SK-N-MC (cell line): ENCODE results near the gene ANKDD1A.

Experiments used
- EZH2 ChIP-seq: fragments of 200-600 bp; sonication (generic); IDR thresholded peaks from one replicate; pipeline ENCODE4 v1.6.1; 2017; ENCODE audit warnings: antibody characterized with exemption
- FOXP2 ChIP-seq: optimal IDR thresholded peaks from 2 replicates; pipeline ENCODE3; 2011; ENCODE audit warnings: mild to moderate bottlenecking, moderate library complexity; ENCODE audit not compliant: insufficient read depth; ENCODE audit errors: extremely low read length, control extremely low read depth
- POLR2AphosphoS5 ChIP-seq: IDR thresholded peaks from 2 replicates; pipeline ENCODE4 v1.6.1; 2012; ENCODE audit warnings: mild to moderate bottlenecking, low read depth, low read length, borderline replicate concordance

DNA sequence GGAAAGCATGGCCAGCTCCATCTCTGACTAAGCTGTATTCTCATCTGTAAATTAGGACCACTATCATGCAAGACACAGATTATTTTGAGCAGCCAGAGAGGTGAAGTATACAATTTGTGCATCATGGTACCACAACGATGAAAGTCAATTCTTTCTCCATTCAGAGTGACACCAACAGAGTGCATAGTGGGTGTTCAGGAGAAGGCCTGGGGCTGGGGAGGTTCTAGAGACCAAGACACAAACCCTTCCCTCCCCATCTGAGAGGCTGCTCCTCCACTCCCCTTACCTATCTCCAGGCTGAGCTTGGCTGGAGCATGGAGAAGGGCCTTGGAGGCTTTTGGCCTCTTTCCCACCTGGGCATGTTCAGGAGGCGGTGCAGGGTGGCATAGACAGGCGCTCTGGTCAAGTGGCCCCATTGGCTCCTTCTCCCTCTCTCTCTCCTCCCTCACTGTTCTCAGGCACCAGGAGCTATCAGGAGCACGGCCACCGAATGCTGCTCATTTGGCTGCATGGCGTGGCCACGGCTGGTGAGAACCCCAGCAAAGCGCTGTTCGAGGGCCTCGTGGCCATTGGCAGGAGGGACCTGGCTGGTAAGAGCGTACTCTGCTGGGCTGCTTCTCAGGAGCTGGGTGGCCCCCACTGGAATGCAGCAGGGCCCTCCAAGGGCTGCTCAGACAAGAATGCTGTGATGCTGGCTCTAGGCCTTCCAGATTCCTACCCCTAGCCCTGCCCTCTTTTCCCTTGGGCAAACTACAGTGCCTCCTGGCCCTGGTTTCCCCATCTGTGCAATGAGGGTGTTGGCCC, 37.9 kb downstream of the ANKDD1A start:
- TF ChIP-seq EZH2 (no peak), FOXP2 (no peak), POLR2AphosphoS5 (no peak; the same call in 1 of the 2 replicates)
